Measurements from ENCODE around the gene MED16. TPM values are rescaled to one million over a fixed set of nuclear protein-coding genes. Genes with fewer than 3 reads are reported as not detected.

Gene MED16
- total RNA-seq, 2 experiments from 2014 or later, result 25.8 to 30.1 TPM

- Histone ChIP-seq H3K4me1 (ENCODE audit: insufficient read depth, low read length) (peaks cover 39% of the 10 kb centered on the region), H3K27me3 (ENCODE audit: control insufficient read depth in 1 of 2, insufficient read depth in 2 of 2, low read length in 2 of 2) (no peaks in the 10 kb centered on the region), H3K9me3 (ENCODE audit: control insufficient read depth in 1 of 2, insufficient read depth in 1 of 2, low read length in 2 of 2) (no peaks in the 10 kb centered on the region), H3K36me3 (ENCODE audit: insufficient read depth, low read length) (no peaks in the 10 kb centered on the region), H3K4me3 (ENCODE audit: low read length) (peak overlapping the region; percentile 83), H3K27ac (ENCODE audit: low read depth in 1 of 2, low read length in 2 of 2) (no peak overlapping the region)
- Mint-ChIP-seq H3K4me3 (peak overlapping the region; percentile 79), H3K9me3 (no peaks in the 10 kb centered on the region), H3K36me3 (ENCODE audit: low read depth) (no peaks in the 10 kb centered on the region), H3K27ac (no peak overlapping the region), H3K4me1 (ENCODE audit: low read depth) (peaks cover 9% of the 10 kb centered on the region), H3K27me3 (no peaks in the 10 kb centered on the region)
- no peak for DNase-seq
- ATAC-seq (ENCODE audit: poor library complexity), result no peak
- ChIA-PET CTCF (no interaction called here), POLR2A (no interaction called here)
- no peak for TF ChIP-seq CTCF (IDR thresholded peaks at IDR 0.05)
- intact Hi-C loops (cut with DNase I, micrococcal nuclease), result loop anchor here in 1 of 2 experiments (5.0 kb wide), 1 partner anchor 266 kb away; no protein-coding TSS in a partner anchor
These were observed 33.3 kb upstream of the MED16 start for GRCh38 chr19:926323-926588.

- no peaks in the 10 kb centered on the region for H3K9me3 Mint-ChIP-seq
- ATAC-seq (ENCODE audit: poor library complexity), result peak; percentile 66
- peaks cover 15% of the 10 kb centered on the region for H3K4me1 Mint-ChIP-seq (ENCODE audit: low read depth)
- peak; percentile 55 to 87 (median 72) for DNase-seq
- peaks cover 44% of the 10 kb centered on the region for H3K4me1 ChIP-seq (ENCODE audit: insufficient read depth, low read length)
- no peaks in the 10 kb centered on the region for H3K36me3 ChIP-seq (ENCODE audit: insufficient read depth, low read length)
- intact Hi-C loops (cut with DNase I, micrococcal nuclease), result loop anchor here in 1 of 2 experiments (1.0 to 5.0 kb wide), 2 partner anchors 59 to 267 kb away; partner anchors contain the start of gene WDR18
- peak within 1 kb of the TSS; percentile 36 for H3K27ac Mint-ChIP-seq
- peak within 1 kb of the TSS; percentile 83 for H3K4me3 ChIP-seq (ENCODE audit: low read length)
- ChIA-PET CTCF (interaction anchor here (1.1 to 3.6 kb wide), 2 partner anchors 62 to 315 kb away, joined by 3 to 17 read pairs; no protein-coding TSS in a partner anchor), POLR2A (no interaction called here)
- H3K27me3 Mint-ChIP-seq, result no peaks in the 10 kb centered on the region
- peaks cover 2% of the 10 kb centered on the region for H3K36me3 Mint-ChIP-seq (ENCODE audit: low read depth)
- no peaks in the 10 kb centered on the region for H3K9me3 ChIP-seq (ENCODE audit: control insufficient read depth in 1 of 2, insufficient read depth in 1 of 2, low read length in 2 of 2)
- peak within 1 kb of the TSS in 1 of 2 donors; percentile 60 for H3K27ac ChIP-seq (ENCODE audit: low read depth in 1 of 2, low read length in 2 of 2)
- no peak for TF ChIP-seq CTCF (IDR thresholded peaks at IDR 0.05)
- H3K27me3 ChIP-seq (ENCODE audit: control insufficient read depth in 1 of 2, insufficient read depth in 2 of 2, low read length in 2 of 2), result no peaks in the 10 kb centered on the region
- peak within 1 kb of the TSS; percentile 86 for H3K4me3 Mint-ChIP-seq
These were observed 32.7 kb upstream of the MED16 start, which contains the start of gene ARID3A for GRCh38 chr19:925526-926322. Gene ARID3A, plus strand, starts transcription at chr19:926035. Its CDS starts 3,494 bp downstream, at chr19:929529.

GRCh38 chr19:925087-925525, 32.1 kb upstream of the MED16 start:
- intact Hi-C loops (cut with DNase I, micrococcal nuclease), result loop anchor here in 1 of 2 experiments (1.0 to 5.0 kb wide), 2 partner anchors 59 to 267 kb away; partner anchors contain the start of gene WDR18
- CTCF ChIA-PET, result interaction anchor here (1.1 to 3.6 kb wide), 2 partner anchors 62 to 316 kb away, joined by 3 to 17 read pairs; no protein-coding TSS in a partner anchor
- POLR2A ChIA-PET, result interaction anchor here (1.0 kb wide), 2 partner anchors 13 to 59 kb away, joined by 3 to 8 read pairs; partner anchors contain the start of gene WDR18
- no peak for TF ChIP-seq CTCF (IDR thresholded peaks at IDR 0.05)
- Mint-ChIP-seq H3K27me3 (no peaks in the 10 kb centered on the region), H3K9me3 (no peaks in the 10 kb centered on the region), H3K27ac (peak overlapping the region; percentile 36), H3K4me1 (ENCODE audit: low read depth) (peaks cover 18% of the 10 kb centered on the region), H3K36me3 (ENCODE audit: low read depth) (peaks cover 4% of the 10 kb centered on the region), H3K4me3 (peak overlapping the region; percentile 86)
- H3K4me1 ChIP-seq (ENCODE audit: insufficient read depth, low read length), result peaks cover 50% of the 10 kb centered on the region
- H3K27me3 ChIP-seq (ENCODE audit: control insufficient read depth in 1 of 2, insufficient read depth in 2 of 2, low read length in 2 of 2), result no peaks in the 10 kb centered on the region
- H3K36me3 ChIP-seq (ENCODE audit: insufficient read depth, low read length), result no peaks in the 10 kb centered on the region
- no peaks in the 10 kb centered on the region for H3K9me3 ChIP-seq (ENCODE audit: control insufficient read depth in 1 of 2, insufficient read depth in 1 of 2, low read length in 2 of 2)
- ATAC-seq (ENCODE audit: poor library complexity) (peak; percentile 51), DNase-seq (peak in 4 of 14 experiments; percentile 33 to 73 (median 54))
- H3K4me3 ChIP-seq (ENCODE audit: low read length), result peak overlapping the region; percentile 83
- peak overlapping the region in 1 of 2 donors; percentile 60 for H3K27ac ChIP-seq (ENCODE audit: low read depth in 1 of 2, low read length in 2 of 2)

All from CD4-positive, alpha-beta T cell (primary cell).